Keratinocyte (primary cell): ENCODE measurements around the gene CASQ1. TPM values are rescaled to one million over a fixed set of nuclear protein-coding genes. Genes with fewer than 3 reads are reported as not detected.

Source experiments
- DNase-seq: peaks from one replicate; pipeline ENCODE4 v3.0.0-alpha.2; 2011; ENCODE audit warnings: low read depth, missing footprints, low spot score
- FAIRE-seq: peaks from 2 replicates; lab custom pipeline; 2011; peaks lifted over from hg19 to GRCh38; lab: Jason Lieb, UNC
- H2AFZ ChIP-seq: 2 replicates; pipeline ENCODE4 v1.6.0; 2012; ENCODE audit warnings: low read length, control low read depth, inconsistent platforms; ENCODE audit not compliant: control insufficient read depth
- H3K27ac ChIP-seq: 2 replicates; pipeline ENCODE4 v1.5.1; 2011; ENCODE audit warnings: low read length; ENCODE audit not compliant: control insufficient read depth, insufficient read depth
- H3K27me3 ChIP-seq: 3 replicates; pipeline ENCODE4 v1.6.0; 2011; ENCODE audit warnings: low read length; ENCODE audit not compliant: control insufficient read depth, insufficient read depth; ENCODE audit errors: extremely low read depth
- H3K36me3 ChIP-seq, 2 experiments: 2 replicates in 1 of 2; 3 replicates in 1 of 2; pipeline ENCODE4 v1.5.1; 2011; ENCODE audit warnings: low read length in 2 of 2, mild to moderate bottlenecking in 1 of 2; ENCODE audit not compliant: control insufficient read depth in 2 of 2, insufficient read depth in 2 of 2; ENCODE audit errors: extremely low read depth in 1 of 2
- H3K4me1 ChIP-seq: 3 replicates; pipeline ENCODE4 v1.5.1; 2011; ENCODE audit warnings: low read length; ENCODE audit not compliant: control insufficient read depth, insufficient read depth; ENCODE audit errors: extremely low read depth
- H3K4me2 ChIP-seq: 3 replicates; pipeline ENCODE4 v1.6.0; 2011; ENCODE audit warnings: low read depth, low read length; ENCODE audit not compliant: control insufficient read depth, insufficient read depth; ENCODE audit errors: extremely low read depth
- H3K4me3 ChIP-seq, 3 experiments: fragments of 200-600 bp in 1 of 3; sonication (generic) in 1 of 3; 2 replicates in 2 of 3; 3 replicates in 1 of 3; pipeline ENCODE4 v1.5.1; 2011 to 2016; ENCODE audit warnings: low read length in 3 of 3, mild to moderate bottlenecking in 3 of 3, control low read depth in 2 of 3, inconsistent platforms in 1 of 3, low read depth in 1 of 3, mixed read lengths in 1 of 3, mixed run types in 1 of 3, moderate library complexity in 1 of 3; ENCODE audit not compliant: control insufficient read depth in 2 of 3, insufficient read depth in 2 of 3; ENCODE audit errors: extremely low read depth in 1 of 3
- H3K79me2 ChIP-seq: 2 replicates; pipeline ENCODE4 v1.6.0; 2012; ENCODE audit warnings: low read length; ENCODE audit not compliant: control insufficient read depth, insufficient read depth
- H3K9ac ChIP-seq: 3 replicates; pipeline ENCODE4 v1.6.0; 2011; ENCODE audit warnings: low read length; ENCODE audit not compliant: control insufficient read depth, insufficient read depth; ENCODE audit errors: extremely low read depth
- H3K9me1 ChIP-seq: 3 replicates; pipeline ENCODE4 v1.6.0; 2011; ENCODE audit warnings: low read length; ENCODE audit not compliant: control insufficient read depth, insufficient read depth; ENCODE audit errors: extremely low read depth
- H3K9me3 ChIP-seq: 2 replicates; pipeline ENCODE4 v1.5.1; 2012; ENCODE audit warnings: low read depth, low read length; ENCODE audit not compliant: control insufficient read depth
- H4K20me1 ChIP-seq: 3 replicates; pipeline ENCODE4 v1.6.0; 2011; ENCODE audit warnings: low read length; ENCODE audit not compliant: control insufficient read depth, insufficient read depth; ENCODE audit errors: extremely low read depth
- CTCF ChIP-seq, 3 experiments: IDR thresholded peaks in 1 of 3; conservative IDR thresholded peaks in 1 of 3; optimal IDR thresholded peaks in 1 of 3; 2 replicates in 2 of 3; 3 replicates in 1 of 3; pipeline versions ENCODE3 to v1.5.1; 2011; ENCODE audit warnings: low read length in 3 of 3, mild to moderate bottlenecking in 3 of 3, moderate library complexity in 2 of 3, control low read depth in 1 of 3, inconsistent platforms in 1 of 3; ENCODE audit not compliant: insufficient read depth in 2 of 3; ENCODE audit errors: extremely low read depth in 1 of 3
- EZH2 ChIP-seq: IDR thresholded peaks from one replicate; pipeline ENCODE4 v1.6.1; 2012; ENCODE audit warnings: inconsistent platforms, mild to moderate bottlenecking, low read length, moderate library complexity
- dilution Hi-C: fragments of 300-500 bp; cut with MboI; formaldehyde crosslinking; loops from one replicate; pipeline ENCODE4 v1.7.0; 2020; ENCODE audit warnings: low sequenced_read_pairs; ENCODE audit not compliant: extremely low pct_ligation_motif_present
- polyA plus RNA-seq, 5 experiments: library from polyadenylated mRNA; depleted of rRNA in 3 of 5; stranded (reverse) in 3 of 5; stranded (forward) in 1 of 5; unstranded in 1 of 5; fragments of >200 nt; gene quantifications; 1 replicate in 1 of 5; 2 replicates in 3 of 5; 3 replicates in 1 of 5; pipeline versions ENCODE4 v1.2.1 to v1.2.3, GENCODE V29; 2011 to 2012; ENCODE audit warnings: missing spikeins in 2 of 5, low read depth in 1 of 5, low replicate concordance in 1 of 5

CASQ1 gene
- polyA plus RNA-seq, 1 donor (not counting 4 experiments of a cell fraction or from before 2014, with no cell fraction given): not detected

- no peak for TF ChIP-seq CTCF (optimal IDR thresholded peaks at IDR 0.05 in 1 of 3, IDR thresholded peaks at IDR 0.05 in 1 of 3, conservative IDR thresholded peaks at IDR 0.05 in 1 of 3; ENCODE audit: extremely low read depth in 1 of 3, insufficient read depth in 2 of 3, low read length in 3 of 3)
- TF ChIP-seq EZH2: no peak
- Histone ChIP-seq H3K9ac (peak overlapping the region; percentile 95), H3K4me1 (peaks cover 21% of the 10 kb centered on the region), H3K4me2 (peak overlapping the region; percentile 95), H4K20me1 (peaks cover 7% of the 10 kb centered on the region), H3K9me1 (no peaks in the 10 kb centered on the region), H3K4me3 (peak overlapping the region; percentile 87 to 93 (median 89)), H3K27ac (peak overlapping the region; percentile 86), H3K79me2 (peaks cover 52% of the 10 kb centered on the region), H3K36me3 (peaks cover 29 to 32% of the 10 kb centered on the region in 2 experiments), H2AFZ (no peak overlapping the region), H3K9me3 (no peaks in the 10 kb centered on the region), H3K27me3 (no peaks in the 10 kb centered on the region)
- dilution Hi-C loops: no loop called here
- FAIRE-seq: no peak
- DNase-seq: no peak
Observed at GRCh38 chr1:160206036-160206389, 15.6 kb downstream of the CASQ1 start.

DNA sequence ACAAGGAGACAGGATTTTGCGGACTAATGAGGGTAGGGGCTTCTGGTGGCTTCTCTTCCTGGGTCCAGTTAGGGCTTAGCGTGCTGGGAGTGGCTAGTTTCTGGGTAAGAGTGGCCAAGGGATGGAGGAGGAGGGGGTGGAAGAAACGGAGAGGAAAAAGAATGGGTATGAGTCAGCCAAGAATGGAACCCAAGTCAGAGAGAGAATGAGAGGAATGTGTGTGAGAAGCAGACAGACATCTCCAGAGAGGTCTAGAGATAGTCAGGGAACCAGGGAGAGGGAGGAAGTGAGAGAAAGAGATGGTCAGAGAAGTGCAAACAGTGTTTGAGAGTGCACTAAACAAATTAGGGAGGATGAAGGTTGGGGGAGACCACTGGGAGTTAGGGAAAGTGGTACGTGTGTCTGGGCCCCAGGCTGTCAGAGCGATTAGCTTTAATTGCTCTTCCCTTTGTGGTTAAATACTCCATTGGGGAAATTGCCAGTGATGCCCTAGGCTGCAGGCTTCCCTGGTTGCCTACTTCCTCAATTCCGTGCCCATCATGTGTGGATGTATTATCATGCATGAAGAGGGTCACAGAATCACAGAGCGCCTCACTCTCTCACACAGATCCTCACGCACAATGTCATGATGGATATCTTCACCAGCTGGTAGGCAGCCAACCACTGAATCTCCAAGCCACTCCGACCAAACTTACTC, 16.2 kb downstream of the CASQ1 start:
- Histone ChIP-seq H3K9me3 (no peaks in the 10 kb centered on the region), H3K27me3 (no peaks in the 10 kb centered on the region), H4K20me1 (peaks cover 7% of the 10 kb centered on the region), H3K27ac (peak overlapping the region; percentile 86), H3K4me1 (peaks cover 21% of the 10 kb centered on the region), H3K4me3 (peak overlapping the region; percentile 87 to 93 (median 89)), H3K4me2 (peak overlapping the region; percentile 95), H3K36me3 (peaks cover 34 to 37% of the 10 kb centered on the region in 2 experiments), H3K79me2 (peaks cover 56% of the 10 kb centered on the region), H3K9ac (peak overlapping the region; percentile 95), H3K9me1 (no peaks in the 10 kb centered on the region), H2AFZ (no peak overlapping the region)
- dilution Hi-C loops: no loop called here
- TF ChIP-seq EZH2: no peak
- no peak for TF ChIP-seq CTCF (optimal IDR thresholded peaks at IDR 0.05 in 1 of 3, IDR thresholded peaks at IDR 0.05 in 1 of 3, conservative IDR thresholded peaks at IDR 0.05 in 1 of 3; ENCODE audit: extremely low read depth in 1 of 3, insufficient read depth in 2 of 3, low read length in 3 of 3)
- FAIRE-seq (peak; percentile 81), DNase-seq (no peak)
